ENCODE data around the gene DOCK1. TPM values are rescaled to one million over a fixed set of nuclear protein-coding genes. Genes with fewer than 3 reads are reported as not detected.

The DOCK1 gene
- total RNA-seq, 1 donor from 2014 or later, result 72.6 TPM

- Histone ChIP-seq H3K4me2 (no peak overlapping the region), H3K9me3 (ENCODE audit: low read depth) (no peaks in the 10 kb centered on the region), H3K4me1 (peaks cover 12% of the 10 kb centered on the region), H3K27ac (no peak overlapping the region), H2AFZ (replicated peaks) (no peak overlapping the region), H3K27me3 (no peaks in the 10 kb centered on the region), H3K79me2 (ENCODE audit: low read depth) (peaks cover 99% of the 10 kb centered on the region), H3K36me3 (no peaks in the 10 kb centered on the region), H3F3A (ENCODE audit: low read depth) (no peaks in the 10 kb centered on the region), H3K9ac (no peak overlapping the region), H4K20me1 (ENCODE audit: low read depth) (peaks cover 9% of the 10 kb centered on the region), H3K4me3 (no peak overlapping the region)
- H3K27me3 Mint-ChIP-seq (ENCODE audit: insufficient read depth, low read depth), result peaks cover 2% of the 10 kb centered on the region
- peaks cover 3% of the 10 kb centered on the region for H3K9me3 Mint-ChIP-seq
- H3K36me3 Mint-ChIP-seq, result peaks cover 33% of the 10 kb centered on the region
- no peak for DNase-seq (ENCODE audit: low spot score)
- H3K4me3 Mint-ChIP-seq, result no peak overlapping the region
- TF ChIP-seq CTCF (IDR thresholded peaks at IDR 0.05) (no peak), EZH2phosphoT487 (IDR thresholded peaks at IDR 0.05) (no peak)
- no peak overlapping the region for H3K27ac Mint-ChIP-seq
- peaks cover 17% of the 10 kb centered on the region for H3K4me1 Mint-ChIP-seq
Measured at GRCh38 chr10:126932516-126932915, 27.3 kb downstream of the DOCK1 start.

- no peak overlapping the region for H3K27ac Mint-ChIP-seq
- TF ChIP-seq EZH2 (IDR thresholded peaks at IDR 0.05) (no peak), EZH2phosphoT487 (IDR thresholded peaks at IDR 0.05) (no peak), CTCF (IDR thresholded peaks at IDR 0.05) (no peak)
- Histone ChIP-seq H3K79me2 (ENCODE audit: low read depth) (peaks cover 100% of the 10 kb centered on the region), H3K9ac (no peak overlapping the region), H4K20me1 (ENCODE audit: low read depth) (peaks cover 9% of the 10 kb centered on the region), H3K27me3 (no peaks in the 10 kb centered on the region), H3K27ac (no peak overlapping the region), H3K4me3 (no peak overlapping the region), H3K4me1 (peaks cover 12% of the 10 kb centered on the region), H2AFZ (replicated peaks) (no peak overlapping the region), H3K4me2 (no peak overlapping the region), H3K9me3 (ENCODE audit: low read depth) (no peaks in the 10 kb centered on the region), H3K36me3 (no peaks in the 10 kb centered on the region), H3F3A (ENCODE audit: low read depth) (no peaks in the 10 kb centered on the region)
- H3K4me3 Mint-ChIP-seq, result no peak overlapping the region
- H3K36me3 Mint-ChIP-seq, result peaks cover 32% of the 10 kb centered on the region
- H3K4me1 Mint-ChIP-seq, result peaks cover 17% of the 10 kb centered on the region
- DNase-seq (ENCODE audit: low spot score), result no peak
- H3K9me3 Mint-ChIP-seq, result peaks cover 6% of the 10 kb centered on the region
- H3K27me3 Mint-ChIP-seq (ENCODE audit: insufficient read depth, low read depth), result peaks cover 2% of the 10 kb centered on the region
Measured at GRCh38 chr10:126933116-126933515, 27.9 kb downstream of the DOCK1 start.

GRCh38 chr10:126935263-126935946 is 30.2 kb downstream of the DOCK1 start:
- Mint-ChIP-seq H3K4me3 (no peak overlapping the region), H3K4me1 (peaks cover 11% of the 10 kb centered on the region), H3K9me3 (peaks cover 21% of the 10 kb centered on the region), H3K27me3 (ENCODE audit: insufficient read depth, low read depth) (no peaks in the 10 kb centered on the region), H3K27ac (no peak overlapping the region), H3K36me3 (peaks cover 37% of the 10 kb centered on the region)
- Histone ChIP-seq H4K20me1 (ENCODE audit: low read depth) (no peaks in the 10 kb centered on the region), H3K79me2 (ENCODE audit: low read depth) (peaks cover 94% of the 10 kb centered on the region), H3K4me1 (peaks cover 7% of the 10 kb centered on the region), H2AFZ (replicated peaks) (no peak overlapping the region), H3K9me3 (ENCODE audit: low read depth) (no peaks in the 10 kb centered on the region), H3K4me3 (no peak overlapping the region), H3K27ac (no peak overlapping the region), H3K27me3 (no peaks in the 10 kb centered on the region), H3K9ac (no peak overlapping the region), H3K36me3 (no peaks in the 10 kb centered on the region), H3F3A (ENCODE audit: low read depth) (peaks cover 8% of the 10 kb centered on the region), H3K4me2 (no peak overlapping the region)
- DNase-seq (ENCODE audit: low spot score), result no peak
- TF ChIP-seq EZH2phosphoT487 (IDR thresholded peaks at IDR 0.05), result no peak
- no peak for TF ChIP-seq CTCF (IDR thresholded peaks at IDR 0.05)
- TF ChIP-seq EZH2 (IDR thresholded peaks at IDR 0.05), result no peak
